ENCODE results near the gene TRABD2A. TPM values are rescaled to one million over a fixed set of nuclear protein-coding genes. Genes with fewer than 3 reads are reported as not detected.
"Not testable (repeated sequence)": the region's sequence is repeated elsewhere in the genome, so short reads cannot be mapped to it uniquely, and the experiment has no call there.

The TRABD2A gene
- total and polyA plus RNA-seq, 2 donors = 1.6 to 13.8 TPM

- Histone ChIP-seq H3K27me3 (ENCODE audit: control insufficient read depth in 2 of 2, insufficient read depth in 1 of 2, low read length in 1 of 2) (no peaks in the 10 kb centered on the region), H3K36me3 (ENCODE audit: control insufficient read depth in 2 of 2, insufficient read depth in 2 of 2, low read length in 1 of 2) (no peaks in the 10 kb centered on the region), H3K9me3 (ENCODE audit: control insufficient read depth in 2 of 2, insufficient read depth in 1 of 2, low read length in 1 of 2) (no peaks in the 10 kb centered on the region), H3K4me1 (ENCODE audit: control insufficient read depth in 2 of 2, insufficient read depth in 2 of 2, low read length in 2 of 2) (no peaks in the 10 kb centered on the region), H3K27ac (ENCODE audit: low read depth in 1 of 2, low read length in 1 of 2) (peak overlapping the region in 1 of 2 donors; percentile 5), H3K4me3 (ENCODE audit: low read length in 2 of 2) (no peak overlapping the region)
- no peak for DNase-seq (ENCODE audit: low read depth in 6 of 9, low spot score in 9 of 9)
- 92% methylated on average over 2 of the region's 2 CpGs for WGBS
Observed at GRCh38 chr2:84918430-84918829, 37.5 kb upstream of the TRABD2A start.

GRCh38 chr2:84917821-84918220 is 36.9 kb upstream of the TRABD2A start:
- not testable (repeated sequence) for H3K4me1 ChIP-seq (ENCODE audit: control insufficient read depth in 2 of 2, insufficient read depth in 2 of 2, low read length in 2 of 2); H3K9me3 ChIP-seq (ENCODE audit: control insufficient read depth in 2 of 2, insufficient read depth in 1 of 2, low read length in 1 of 2); H3K27me3 ChIP-seq (ENCODE audit: control insufficient read depth in 2 of 2, insufficient read depth in 1 of 2, low read length in 1 of 2); H3K4me3 ChIP-seq (ENCODE audit: low read length in 2 of 2); H3K27ac ChIP-seq (ENCODE audit: low read depth in 1 of 2, low read length in 1 of 2); H3K36me3 ChIP-seq (ENCODE audit: control insufficient read depth in 2 of 2, insufficient read depth in 2 of 2, low read length in 1 of 2); DNase-seq (ENCODE audit: low read depth in 6 of 9, low spot score in 9 of 9)
- WGBS = 83% methylated on average over 5 of the region's 5 CpGs

GRCh38 chr2:84915675-84916074 is 34.8 kb upstream of the TRABD2A start:
- not testable (repeated sequence) for H3K36me3 ChIP-seq (ENCODE audit: control insufficient read depth in 2 of 2, insufficient read depth in 2 of 2, low read length in 1 of 2); H3K9me3 ChIP-seq (ENCODE audit: control insufficient read depth in 2 of 2, insufficient read depth in 1 of 2, low read length in 1 of 2); H3K4me1 ChIP-seq (ENCODE audit: control insufficient read depth in 2 of 2, insufficient read depth in 2 of 2, low read length in 2 of 2); DNase-seq (ENCODE audit: low read depth in 6 of 9, low spot score in 9 of 9); H3K27me3 ChIP-seq (ENCODE audit: control insufficient read depth in 2 of 2, insufficient read depth in 1 of 2, low read length in 1 of 2); H3K4me3 ChIP-seq (ENCODE audit: low read length in 2 of 2); H3K27ac ChIP-seq (ENCODE audit: low read depth in 1 of 2, low read length in 1 of 2)
- 99% methylated on average over 24 of the region's 24 CpGs for WGBS

DNA sequence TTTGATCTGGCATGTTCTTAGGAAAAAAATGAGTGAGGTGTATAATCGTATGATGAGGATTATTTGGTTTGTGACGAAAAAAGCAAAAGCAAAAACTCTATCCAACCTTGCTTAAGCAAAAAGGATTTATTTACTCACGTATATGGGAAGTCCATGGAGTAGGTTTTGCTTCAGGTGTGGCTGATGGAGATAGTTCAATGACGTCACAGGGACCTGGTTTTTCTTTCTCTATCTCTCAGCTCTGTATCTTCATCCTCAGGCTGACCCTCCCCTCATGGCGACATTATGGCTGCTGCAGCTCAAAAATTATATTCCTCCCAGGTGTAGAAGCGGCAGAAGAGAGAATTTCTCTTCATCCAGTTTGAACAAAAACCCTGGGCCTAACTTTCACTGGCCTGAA is 33.5 kb upstream of the TRABD2A start:
- H3K9me3 ChIP-seq (ENCODE audit: control insufficient read depth in 2 of 2, insufficient read depth in 1 of 2, low read length in 1 of 2) = no peaks in the 10 kb centered on the region
- H3K36me3 ChIP-seq (ENCODE audit: control insufficient read depth in 2 of 2, insufficient read depth in 2 of 2, low read length in 1 of 2) = peaks cover 0 to 3% of the 10 kb centered on the region in 2 donors
- 97% methylated on average over 6 of the region's 6 CpGs for WGBS
- H3K27ac ChIP-seq (ENCODE audit: low read depth in 1 of 2, low read length in 1 of 2) = no peak overlapping the region
- no peaks in the 10 kb centered on the region for H3K27me3 ChIP-seq (ENCODE audit: control insufficient read depth in 2 of 2, insufficient read depth in 1 of 2, low read length in 1 of 2)
- no peaks in the 10 kb centered on the region for H3K4me1 ChIP-seq (ENCODE audit: control insufficient read depth in 2 of 2, insufficient read depth in 2 of 2, low read length in 2 of 2)
- no peak overlapping the region for H3K4me3 ChIP-seq (ENCODE audit: low read length in 2 of 2)
- DNase-seq (ENCODE audit: low read depth in 6 of 9, low spot score in 9 of 9) = no peak

DNA sequence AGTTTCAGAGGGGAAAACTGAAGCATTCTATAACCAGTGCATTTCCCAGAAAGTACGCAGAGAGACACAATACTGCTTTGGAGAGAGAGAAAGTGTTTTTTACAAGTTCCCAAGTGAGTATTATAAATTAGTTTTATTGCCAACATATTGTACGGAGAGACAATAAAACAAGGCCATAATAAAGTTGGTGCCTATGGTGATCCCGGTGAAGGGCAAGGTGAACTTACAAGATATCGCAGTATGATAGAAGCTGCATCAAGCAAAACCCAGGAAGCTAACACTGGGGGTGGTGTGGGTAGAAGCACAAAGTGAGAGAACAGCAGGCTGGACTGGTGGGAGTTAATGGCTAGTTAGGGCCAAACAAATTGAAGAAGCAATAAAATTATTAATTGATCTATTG is 32.1 kb upstream of the TRABD2A start:
- peaks cover 2 to 6% of the 10 kb centered on the region in 2 donors for H3K36me3 ChIP-seq (ENCODE audit: control insufficient read depth in 2 of 2, insufficient read depth in 2 of 2, low read length in 1 of 2)
- peaks cover 0 to 9% of the 10 kb centered on the region in 2 donors for H3K4me1 ChIP-seq (ENCODE audit: control insufficient read depth in 2 of 2, insufficient read depth in 2 of 2, low read length in 2 of 2)
- no peaks in the 10 kb centered on the region for H3K9me3 ChIP-seq (ENCODE audit: control insufficient read depth in 2 of 2, insufficient read depth in 1 of 2, low read length in 1 of 2)
- no peak overlapping the region for H3K27ac ChIP-seq (ENCODE audit: low read depth in 1 of 2, low read length in 1 of 2)
- no peaks in the 10 kb centered on the region for H3K27me3 ChIP-seq (ENCODE audit: control insufficient read depth in 2 of 2, insufficient read depth in 1 of 2, low read length in 1 of 2)
- WGBS = 98% methylated on average over 4 of the region's 4 CpGs
- H3K4me3 ChIP-seq (ENCODE audit: low read length in 2 of 2) = no peak overlapping the region
- no peak for DNase-seq (ENCODE audit: low read depth in 6 of 9, low spot score in 9 of 9)

GRCh38 chr2:84911135-84911678 is 30.3 kb upstream of the TRABD2A start:
- WGBS = over 99% methylated on average over 5 of the region's 5 CpGs
- Histone ChIP-seq H3K9me3 (ENCODE audit: control insufficient read depth in 2 of 2, insufficient read depth in 1 of 2, low read length in 1 of 2) (no peaks in the 10 kb centered on the region), H3K4me1 (ENCODE audit: control insufficient read depth in 2 of 2, insufficient read depth in 2 of 2, low read length in 2 of 2) (peaks cover 5 to 19% of the 10 kb centered on the region in 2 donors), H3K36me3 (ENCODE audit: control insufficient read depth in 2 of 2, insufficient read depth in 2 of 2, low read length in 1 of 2) (peaks cover 2 to 6% of the 10 kb centered on the region in 2 donors), H3K4me3 (ENCODE audit: low read length in 2 of 2) (no peak overlapping the region), H3K27ac (ENCODE audit: low read depth in 1 of 2, low read length in 1 of 2) (no peak overlapping the region), H3K27me3 (ENCODE audit: control insufficient read depth in 2 of 2, insufficient read depth in 1 of 2, low read length in 1 of 2) (peaks cover 0 to 2% of the 10 kb centered on the region in 2 donors)
- no peak for DNase-seq (ENCODE audit: low read depth in 6 of 9, low spot score in 9 of 9)

DNA sequence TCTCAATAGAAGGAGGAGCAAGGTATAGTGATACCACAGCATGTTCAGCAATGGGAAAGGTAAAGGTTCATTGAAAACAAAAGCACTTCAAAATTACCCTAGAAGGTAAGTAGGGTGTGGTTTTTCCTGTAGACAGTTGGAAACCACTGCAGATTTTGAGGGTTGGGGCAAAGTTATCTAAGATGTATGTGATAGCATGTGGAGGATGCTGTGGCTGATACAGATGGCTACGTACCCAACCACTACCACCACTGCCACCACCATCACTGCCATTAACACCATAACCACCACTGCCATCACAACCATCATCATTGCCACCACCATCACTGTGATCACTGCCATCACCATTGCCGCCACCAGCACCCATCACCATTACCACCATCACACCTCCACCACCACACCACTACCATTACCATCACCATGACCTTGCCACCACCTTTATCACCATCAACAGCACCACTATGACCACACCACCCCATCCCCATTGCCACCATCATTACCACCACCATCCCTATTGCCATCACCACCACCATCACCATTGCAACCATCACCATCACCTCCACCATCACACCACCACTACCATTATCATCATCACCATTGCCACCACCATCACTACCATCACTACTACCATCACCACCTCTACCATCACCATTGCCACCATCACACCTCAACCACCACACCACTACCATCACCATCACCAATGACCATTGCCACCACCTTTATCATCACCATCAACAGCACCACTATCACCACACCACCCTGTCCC is 28.2 kb upstream of the TRABD2A start:
- no peaks in the 10 kb centered on the region for H3K9me3 ChIP-seq (ENCODE audit: control insufficient read depth in 2 of 2, insufficient read depth in 1 of 2, low read length in 1 of 2)
- H3K36me3 ChIP-seq (ENCODE audit: control insufficient read depth in 2 of 2, insufficient read depth in 2 of 2, low read length in 1 of 2) = peaks cover 2 to 6% of the 10 kb centered on the region in 2 donors
- H3K4me3 ChIP-seq (ENCODE audit: low read length in 2 of 2) = no peak overlapping the region
- DNase-seq (ENCODE audit: low read depth in 6 of 9, low spot score in 9 of 9) = peak in 1 of 9 donors; percentile 58
- peaks cover 6 to 26% of the 10 kb centered on the region in 2 donors for H3K4me1 ChIP-seq (ENCODE audit: control insufficient read depth in 2 of 2, insufficient read depth in 2 of 2, low read length in 2 of 2)
- 61% methylated on average over 2 of the region's 2 CpGs for WGBS
- H3K27ac ChIP-seq (ENCODE audit: low read depth in 1 of 2, low read length in 1 of 2) = no peak overlapping the region
- H3K27me3 ChIP-seq (ENCODE audit: control insufficient read depth in 2 of 2, insufficient read depth in 1 of 2, low read length in 1 of 2) = peaks cover 0 to 5% of the 10 kb centered on the region in 2 donors

DNA sequence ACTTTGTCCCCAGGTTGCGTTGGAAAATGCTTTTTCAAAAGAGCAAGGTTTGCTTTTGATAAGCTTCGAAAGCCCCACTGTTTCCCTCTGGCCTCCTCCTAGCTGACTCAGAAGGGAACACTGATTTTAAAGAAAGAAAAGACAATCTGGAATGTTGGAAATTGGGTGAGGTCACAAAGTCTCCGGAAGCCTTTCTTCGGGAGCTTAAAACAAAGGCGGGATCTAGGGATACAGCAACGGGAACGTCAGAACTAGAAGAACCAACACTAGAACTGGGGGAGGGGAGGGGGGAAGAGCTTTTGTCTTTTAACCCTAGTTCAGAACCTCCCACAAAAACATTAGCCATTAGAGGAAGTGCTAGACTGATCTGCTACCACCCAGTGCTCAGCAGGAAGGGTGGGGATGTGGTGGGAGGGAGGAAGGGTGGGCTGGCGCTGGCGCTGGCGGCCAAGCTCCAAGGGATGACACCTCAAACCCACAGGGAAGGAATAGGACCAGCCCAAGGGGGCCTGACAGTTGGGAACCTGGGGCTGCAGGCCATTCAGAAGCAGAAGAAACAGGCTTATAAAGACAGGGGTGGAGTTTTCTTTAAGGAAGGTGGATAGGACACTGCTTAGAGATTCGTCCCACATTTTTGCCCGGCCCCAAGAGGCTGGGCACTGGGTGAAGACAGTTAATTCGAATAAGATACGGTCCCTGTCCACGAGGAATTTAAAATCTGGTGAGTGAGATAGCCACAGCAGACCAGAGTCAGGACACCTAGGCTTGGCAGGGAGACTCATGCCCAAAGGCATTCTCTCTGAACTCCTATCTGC is 26.2 kb upstream of the TRABD2A start:
- DNase-seq (ENCODE audit: low read depth in 6 of 9, low spot score in 9 of 9) = peak in 3 of 9 donors; percentile 53 to 83 (median 58)
- WGBS = 15% methylated on average over 15 of the region's 15 CpGs
- H3K36me3 ChIP-seq (ENCODE audit: control insufficient read depth in 2 of 2, insufficient read depth in 2 of 2, low read length in 1 of 2) = peaks cover 2 to 6% of the 10 kb centered on the region in 2 donors
- H3K27me3 ChIP-seq (ENCODE audit: control insufficient read depth in 2 of 2, insufficient read depth in 1 of 2, low read length in 1 of 2) = peaks cover 0 to 5% of the 10 kb centered on the region in 2 donors
- H3K27ac ChIP-seq (ENCODE audit: low read depth in 1 of 2, low read length in 1 of 2) = peak overlapping the region; percentile 86 to 98
- peaks cover 7 to 26% of the 10 kb centered on the region in 2 donors for H3K4me1 ChIP-seq (ENCODE audit: control insufficient read depth in 2 of 2, insufficient read depth in 2 of 2, low read length in 2 of 2)
- H3K4me3 ChIP-seq (ENCODE audit: low read length in 2 of 2) = peak overlapping the region; percentile 90 to 97
- H3K9me3 ChIP-seq (ENCODE audit: control insufficient read depth in 2 of 2, insufficient read depth in 1 of 2, low read length in 1 of 2) = no peaks in the 10 kb centered on the region

Data from thymus (tissue), 11 donors.